ENCODE results near the gene ENG.

DNA sequence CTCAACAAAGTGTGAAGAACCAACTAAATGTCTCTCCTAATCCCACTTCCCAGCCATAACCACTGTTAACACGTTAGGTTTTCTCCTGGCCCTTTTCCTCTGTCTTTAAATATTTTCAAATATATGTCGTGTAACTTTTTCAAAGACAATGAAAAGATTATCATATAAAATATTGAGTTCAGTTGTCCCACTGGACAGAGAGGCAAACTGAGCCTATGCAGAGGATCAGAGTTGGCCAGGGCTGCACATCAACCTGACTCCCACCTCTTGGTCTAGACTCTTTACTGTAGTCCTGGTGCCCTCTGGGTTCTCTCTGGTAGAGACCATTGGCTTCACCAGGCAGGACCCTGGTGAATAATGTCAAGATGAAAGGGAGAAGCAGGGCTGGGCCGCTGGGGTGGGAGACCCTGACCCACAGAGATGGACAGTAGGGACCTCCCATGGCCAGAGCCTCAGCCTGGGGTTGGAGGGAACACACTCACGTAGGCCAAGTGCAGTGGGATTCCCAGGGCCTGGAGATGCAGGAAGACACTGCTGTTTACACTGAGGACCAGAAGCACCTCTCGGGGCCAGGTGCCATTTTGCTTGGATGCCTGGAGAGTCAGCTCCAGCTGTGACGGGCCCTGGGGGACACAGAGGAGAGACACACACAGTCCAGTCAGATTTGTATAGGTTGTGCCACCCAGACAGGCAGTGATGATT, 25.1 kb downstream of the ENG start:
- TF ChIP-seq, protein P1, sequence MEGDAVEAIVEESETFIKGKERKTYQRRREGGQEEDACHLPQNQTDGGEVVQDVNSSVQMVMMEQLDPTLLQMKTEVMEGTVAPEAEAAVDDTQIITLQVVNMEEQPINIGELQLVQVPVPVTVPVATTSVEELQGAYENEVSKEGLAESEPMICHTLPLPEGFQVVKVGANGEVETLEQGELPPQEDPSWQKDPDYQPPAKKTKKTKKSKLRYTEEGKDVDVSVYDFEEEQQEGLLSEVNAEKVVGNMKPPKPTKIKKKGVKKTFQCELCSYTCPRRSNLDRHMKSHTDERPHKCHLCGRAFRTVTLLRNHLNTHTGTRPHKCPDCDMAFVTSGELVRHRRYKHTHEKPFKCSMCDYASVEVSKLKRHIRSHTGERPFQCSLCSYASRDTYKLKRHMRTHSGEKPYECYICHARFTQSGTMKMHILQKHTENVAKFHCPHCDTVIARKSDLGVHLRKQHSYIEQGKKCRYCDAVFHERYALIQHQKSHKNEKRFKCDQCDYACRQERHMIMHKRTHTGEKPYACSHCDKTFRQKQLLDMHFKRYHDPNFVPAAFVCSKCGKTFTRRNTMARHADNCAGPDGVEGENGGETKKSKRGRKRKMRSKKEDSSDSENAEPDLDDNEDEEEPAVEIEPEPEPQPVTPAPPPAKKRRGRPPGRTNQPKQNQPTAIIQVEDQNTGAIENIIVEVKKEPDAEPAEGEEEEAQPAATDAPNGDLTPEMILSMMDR (IDR thresholded peaks at IDR 0.05), result no peak
- no peak for TF ChIP-seq POLR2AphosphoS5 (IDR thresholded peaks at IDR 0.05)
